ENCODE measurements around the gene MYBL2.
A peak's percentile ranks its signal among the peaks of the same experiment; 100 is the strongest.

Gene MYBL2

GRCh38 chr20:43699941-43700565 lies 33.1 kb downstream of the MYBL2 start:
- ChIA-PET POLR2A (no interaction called here), CTCF (interaction anchor here (0.6 kb wide), 1 partner anchor 21 kb away, joined by 3 read pairs; no protein-coding TSS in a partner anchor)
- Histone ChIP-seq H3K4me3 (ENCODE audit: low read depth, low read length) (no peak overlapping the region), H3K27ac (ENCODE audit: extremely low read depth, low read depth, low read length) (no peak overlapping the region), H3K4me1 (ENCODE audit: control insufficient read depth, insufficient read depth, low read length) (no peaks in the 10 kb centered on the region), H3K36me3 (ENCODE audit: control insufficient read depth in 2 of 2, insufficient read depth in 1 of 2, low read length in 2 of 2) (peaks cover 36 to 84% of the 10 kb centered on the region in 2 experiments; a peak in 2 of 3 replicates), H3K9me3 (ENCODE audit: control insufficient read depth, insufficient read depth, low read depth, low read length) (no peaks in the 10 kb centered on the region)
- TF ChIP-seq ZNF146 (tag by site-specific recombination; IDR thresholded peaks at IDR 0.05) (no peak), ZNF280C (tag by site-specific recombination; IDR thresholded peaks at IDR 0.05) (no peak), EGR2 (tag by site-specific recombination; IDR thresholded peaks at IDR 0.05; ENCODE audit: low read depth) (no peak), ZNF561 (tag by site-specific recombination; IDR thresholded peaks at IDR 0.05; ENCODE audit: borderline replicate concordance) (no peak), ZNF16 (tag by site-specific recombination; IDR thresholded peaks at IDR 0.05; ENCODE audit: low read depth) (no peak), ZNF776 (tag by site-specific recombination; IDR thresholded peaks at IDR 0.05; ENCODE audit: borderline replicate concordance) (no peak), ZNF426 (tag by site-specific recombination; IDR thresholded peaks at IDR 0.05) (no peak), ZNF324 (tag by site-specific recombination; IDR thresholded peaks at IDR 0.05) (no peak), ZNF138 (tag by site-specific recombination; IDR thresholded peaks at IDR 0.05; ENCODE audit: borderline replicate concordance) (no peak), ZNF121 (tag by site-specific recombination; IDR thresholded peaks at IDR 0.05) (no peak), ZNF677 (tag by site-specific recombination; IDR thresholded peaks at IDR 0.05) (no peak), ZNF76 (tag by site-specific recombination; IDR thresholded peaks at IDR 0.05; ENCODE audit: borderline replicate concordance, low read depth) (no peak), ZNF266 (tag by site-specific recombination; IDR thresholded peaks at IDR 0.05; ENCODE audit: low read depth) (no peak), ZBTB10 (tag by site-specific recombination; IDR thresholded peaks at IDR 0.05) (no peak), ZNF174 (tag by site-specific recombination; IDR thresholded peaks at IDR 0.05) (no peak), ZNF148 (tag by site-specific recombination; IDR thresholded peaks at IDR 0.05; ENCODE audit: borderline replicate concordance) (no peak), ZIC2 (tag by site-specific recombination; IDR thresholded peaks at IDR 0.05) (no peak)

- ChIA-PET CTCF (interaction anchor here (0.6 kb wide), 1 partner anchor 21 kb away, joined by 3 read pairs; no protein-coding TSS in a partner anchor), POLR2A (no interaction called here)
- Histone ChIP-seq H3K4me1 (ENCODE audit: control insufficient read depth, insufficient read depth, low read length) (no peaks in the 10 kb centered on the region), H3K4me3 (ENCODE audit: low read depth, low read length) (no peak overlapping the region), H3K27ac (ENCODE audit: extremely low read depth, low read depth, low read length) (no peak overlapping the region), H3K9me3 (ENCODE audit: control insufficient read depth, insufficient read depth, low read depth, low read length) (no peaks in the 10 kb centered on the region), H3K36me3 (ENCODE audit: control insufficient read depth in 2 of 2, insufficient read depth in 1 of 2, low read length in 2 of 2) (peaks cover 37 to 82% of the 10 kb centered on the region in 2 experiments; a peak in 2 of 3 replicates)
- TF ChIP-seq OSR2 (tag by site-specific recombination; IDR thresholded peaks at IDR 0.05) (no peak), ZNF660 (tag by site-specific recombination; IDR thresholded peaks at IDR 0.05) (no peak), ZNF768 (tag by site-specific recombination; IDR thresholded peaks at IDR 0.05) (peak; percentile 82; the same call in 1 of the 2 replicates), ZSCAN5A (tag by site-specific recombination; IDR thresholded peaks at IDR 0.05) (no peak)
Measured at GRCh38 chr20:43700627-43701026, 33.7 kb downstream of the MYBL2 start.
